ENCODE measurements around the gene DMRTA1. TPM values are rescaled to one million over a fixed set of nuclear protein-coding genes. Genes with fewer than 3 reads are reported as not detected.

DMRTA1 gene, protein sequence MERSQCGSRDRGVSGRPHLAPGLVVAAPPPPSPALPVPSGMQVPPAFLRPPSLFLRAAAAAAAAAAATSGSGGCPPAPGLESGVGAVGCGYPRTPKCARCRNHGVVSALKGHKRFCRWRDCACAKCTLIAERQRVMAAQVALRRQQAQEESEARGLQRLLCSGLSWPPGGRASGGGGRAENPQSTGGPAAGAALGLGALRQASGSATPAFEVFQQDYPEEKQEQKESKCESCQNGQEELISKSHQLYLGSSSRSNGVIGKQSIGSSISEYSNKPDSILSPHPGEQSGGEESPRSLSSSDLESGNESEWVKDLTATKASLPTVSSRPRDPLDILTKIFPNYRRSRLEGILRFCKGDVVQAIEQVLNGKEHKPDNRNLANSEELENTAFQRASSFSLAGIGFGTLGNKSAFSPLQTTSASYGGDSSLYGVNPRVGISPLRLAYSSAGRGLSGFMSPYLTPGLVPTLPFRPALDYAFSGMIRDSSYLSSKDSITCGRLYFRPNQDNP
- total RNA-seq: 1 to 10 TPM; 4.6 to 5.6 TPM
- 4.7 TPM for polyA plus RNA-seq (2013, experiment 1 of 2)
- 4.8 TPM for polyA plus RNA-seq (2013, experiment 2 of 2)
- long read RNA-seq, experiment 1, full-length matches to known transcripts: 2 of 4 reads
- long read RNA-seq, experiment 1, partial matches to known transcripts: 0 of 4 reads
- long read RNA-seq, experiment 1, other reads (novel, unspliced or antisense): 2 of 4 reads
- long read RNA-seq, experiment 2, full-length matches to known transcripts: 16 of 17 reads
- long read RNA-seq, experiment 2, partial matches to known transcripts: 0 of 17 reads
- long read RNA-seq, experiment 2, other reads (novel, unspliced or antisense): 1 of 17 reads
- long read RNA-seq, experiment 3, full-length matches to known transcripts: 27 of 32 reads
- long read RNA-seq, experiment 3, partial matches to known transcripts: 4 of 32 reads
- long read RNA-seq, experiment 3, other reads (novel, unspliced or antisense): 1 of 32 reads
- long read RNA-seq, experiment 4, full-length matches to known transcripts: 2 of 4 reads
- long read RNA-seq, experiment 4, partial matches to known transcripts: 1 of 4 reads
- long read RNA-seq, experiment 4, other reads (novel, unspliced or antisense): 1 of 4 reads

DNA sequence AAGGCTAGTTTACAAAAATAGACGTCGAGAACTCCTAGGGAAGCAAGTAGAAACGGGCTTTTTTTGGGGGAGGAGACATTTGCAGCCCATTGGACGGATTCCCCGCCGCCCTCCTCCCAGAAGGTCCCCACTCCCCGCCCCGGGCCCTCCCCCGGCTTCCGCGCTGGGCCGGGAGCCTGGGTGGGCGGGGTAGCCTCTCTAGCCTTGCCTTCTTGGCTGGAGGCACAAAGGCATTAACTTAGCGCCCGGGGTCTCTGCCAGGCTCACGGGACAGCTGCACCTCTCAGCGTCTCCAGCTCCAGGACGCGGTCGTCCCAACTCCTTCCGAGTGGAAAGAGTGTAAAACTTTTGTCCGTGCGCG, at the start of gene DMRTA1:
Gene DMRTA1, plus strand, starts transcription at position 236 of the 361 bp plus-strand sequence. CDS start 242 bp downstream, outside the sequence.
- Mint-ChIP-seq H3K36me3 (ENCODE audit: low read depth) (peaks cover 4% of the 10 kb centered on the region), H3K27me3 (ENCODE audit: insufficient read depth) (no peaks in the 10 kb centered on the region), H3K9me3 (peaks cover under 1% of the 10 kb centered on the region), H3K27ac (peak within 1 kb of the TSS; percentile 91), H3K4me1 (peaks cover 13% of the 10 kb centered on the region), H3K4me3 (peak within 1 kb of the TSS; percentile 81)
- Histone ChIP-seq H3K27me3 (ENCODE audit: control insufficient read depth, insufficient read depth, low read length, poor library complexity, severe bottlenecking) (no peaks in the 10 kb centered on the region), H3K4me3 (ENCODE audit: low read length) (peak within 1 kb of the TSS; percentile 94), H3K27ac (ENCODE audit: low read depth, low read length) (peak within 1 kb of the TSS; percentile 40), H3K9ac (ENCODE audit: extremely low read depth, low read length, poor library complexity, severe bottlenecking) (peak within 1 kb of the TSS; percentile 83), H3K9me3 (ENCODE audit: control insufficient read depth, low read length) (no peaks in the 10 kb centered on the region), H3K4me1 (ENCODE audit: control insufficient read depth, insufficient read depth, low read length) (no peaks in the 10 kb centered on the region), H3K36me3 (ENCODE audit: control insufficient read depth, insufficient read depth, low read length) (no peaks in the 10 kb centered on the region)
- TF ChIP-seq, protein P1, sequence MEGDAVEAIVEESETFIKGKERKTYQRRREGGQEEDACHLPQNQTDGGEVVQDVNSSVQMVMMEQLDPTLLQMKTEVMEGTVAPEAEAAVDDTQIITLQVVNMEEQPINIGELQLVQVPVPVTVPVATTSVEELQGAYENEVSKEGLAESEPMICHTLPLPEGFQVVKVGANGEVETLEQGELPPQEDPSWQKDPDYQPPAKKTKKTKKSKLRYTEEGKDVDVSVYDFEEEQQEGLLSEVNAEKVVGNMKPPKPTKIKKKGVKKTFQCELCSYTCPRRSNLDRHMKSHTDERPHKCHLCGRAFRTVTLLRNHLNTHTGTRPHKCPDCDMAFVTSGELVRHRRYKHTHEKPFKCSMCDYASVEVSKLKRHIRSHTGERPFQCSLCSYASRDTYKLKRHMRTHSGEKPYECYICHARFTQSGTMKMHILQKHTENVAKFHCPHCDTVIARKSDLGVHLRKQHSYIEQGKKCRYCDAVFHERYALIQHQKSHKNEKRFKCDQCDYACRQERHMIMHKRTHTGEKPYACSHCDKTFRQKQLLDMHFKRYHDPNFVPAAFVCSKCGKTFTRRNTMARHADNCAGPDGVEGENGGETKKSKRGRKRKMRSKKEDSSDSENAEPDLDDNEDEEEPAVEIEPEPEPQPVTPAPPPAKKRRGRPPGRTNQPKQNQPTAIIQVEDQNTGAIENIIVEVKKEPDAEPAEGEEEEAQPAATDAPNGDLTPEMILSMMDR (conservative IDR thresholded peaks at IDR 0.05): no peak
- peak; percentile 96 for DNase-seq
- WGBS, 2 experiments (ENCODE audit: insufficient coverage in 1 of 2, insufficient read length in 1 of 2): 0% methylated on average over 3 to 24 of the region's 24 CpGs

DNA sequence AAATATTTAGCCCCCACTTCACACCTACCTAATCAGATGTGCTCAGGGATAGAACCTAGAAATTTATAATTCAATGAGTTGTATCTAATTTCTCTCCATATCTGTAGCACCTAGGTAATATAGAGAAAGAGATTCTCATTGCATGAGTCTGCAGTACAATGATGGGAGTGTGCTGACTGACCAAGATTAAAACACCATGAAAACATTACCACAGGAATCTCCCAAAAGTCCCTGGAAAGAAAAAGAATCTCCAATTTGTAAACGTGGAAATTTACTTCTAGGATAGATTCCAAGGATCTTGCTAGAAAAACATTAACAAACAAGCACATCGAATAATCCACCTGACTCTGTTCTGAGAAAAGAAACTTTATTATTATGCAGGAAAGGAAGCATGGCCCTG, 45.0 kb upstream of the DMRTA1 start:
- H3K27me3 Mint-ChIP-seq (ENCODE audit: insufficient read depth): no peaks in the 10 kb centered on the region
- Histone ChIP-seq H3K9me3 (ENCODE audit: control insufficient read depth, low read length) (peaks cover 2% of the 10 kb centered on the region), H3K9ac (ENCODE audit: extremely low read depth, low read length, poor library complexity, severe bottlenecking) (no peak overlapping the region), H3K27me3 (ENCODE audit: control insufficient read depth, insufficient read depth, low read length, poor library complexity, severe bottlenecking) (no peaks in the 10 kb centered on the region), H3K27ac (ENCODE audit: low read depth, low read length) (no peak overlapping the region), H3K4me1 (ENCODE audit: control insufficient read depth, insufficient read depth, low read length) (no peaks in the 10 kb centered on the region), H3K4me3 (ENCODE audit: low read length) (no peak overlapping the region), H3K36me3 (ENCODE audit: control insufficient read depth, insufficient read depth, low read length) (no peaks in the 10 kb centered on the region)
- no peak overlapping the region for H3K4me3 Mint-ChIP-seq
- H3K4me1 Mint-ChIP-seq: no peaks in the 10 kb centered on the region
- H3K9me3 Mint-ChIP-seq: no peaks in the 10 kb centered on the region
- H3K27ac Mint-ChIP-seq: no peak overlapping the region
- DNase-seq: no peak
- 80% methylated on average over 2 of the region's 2 CpGs; no CpG with 5 or more reads in 1 of the 2 experiments for WGBS, 2 experiments (ENCODE audit: insufficient coverage in 1 of 2, insufficient read length in 1 of 2)
- H3K36me3 Mint-ChIP-seq (ENCODE audit: low read depth): no peaks in the 10 kb centered on the region
- TF ChIP-seq, protein P1 (conservative IDR thresholded peaks at IDR 0.05): no peak

All from endodermal cell (in vitro differentiated cells).